SK-N-SH treated with all-trans-retinoic acid at 6 μM for 48 hours (cell line): ENCODE data around the gene TTC39B.
A peak's percentile ranks its signal among the peaks of the same experiment; 100 is the strongest.

Experiments
- ATAC-seq: fragments of 200-7000 bp; cut with Tn5 transposase; 3 replicates; pipeline ENCODE4 v1.9.1; 2020; ENCODE audit warnings: mild to moderate bottlenecking, moderate library complexity
- ARNTL ChIP-seq: fragments of 450-650 bp; formaldehyde crosslinking; IDR thresholded peaks from 2 replicates; pipeline ENCODE4 v1.5.0; 2020; ENCODE audit warnings: low read depth, mild to moderate bottlenecking, moderate library complexity, borderline replicate concordance
- BACH2 ChIP-seq: fragments of 250-450 bp; sonication (Bioruptor Pico); IDR thresholded peaks from 2 replicates; pipeline ENCODE4 v1.9.0; 2021; ENCODE audit warnings: mild to moderate bottlenecking, borderline replicate concordance
- CREB5 ChIP-seq: fragments of 250-450 bp; sonication (Bioruptor Pico); IDR thresholded peaks from 2 replicates; pipeline ENCODE4 v1.5.1; 2020; ENCODE audit warnings: low read depth, mild to moderate bottlenecking, moderate library complexity
- ESRRG ChIP-seq: fragments of 250-450 bp; sonication (Bioruptor Pico); IDR thresholded peaks from 2 replicates; pipeline ENCODE4 v1.6.1; 2021; ENCODE audit warnings: mild to moderate bottlenecking
- GLIS3 ChIP-seq: fragments of 250-450 bp; sonication (Bioruptor Pico); IDR thresholded peaks from 2 replicates; pipeline ENCODE4 v1.5.0; 2020; ENCODE audit warnings: mild to moderate bottlenecking, moderate library complexity
- ISL1 ChIP-seq: fragments of 250-450 bp; sonication (Bioruptor Pico); IDR thresholded peaks from 2 replicates; pipeline ENCODE4 v2.1.2; 2022; ENCODE audit warnings: mild to moderate bottlenecking, moderate library complexity
- OSR1 ChIP-seq: fragments of 250-450 bp; sonication (Bioruptor Pico); IDR thresholded peaks from 2 replicates; pipeline ENCODE4 v1.8.0; 2022; ENCODE audit warnings: moderate library complexity, mild to moderate bottlenecking, inconsistent platforms
- POU6F1 ChIP-seq: fragments of 250-450 bp; sonication (Bioruptor Pico); IDR thresholded peaks from 2 replicates; pipeline ENCODE4 v1.8.0; 2021; ENCODE audit warnings: low read depth, mild to moderate bottlenecking, moderate library complexity, borderline replicate concordance
- PPARA ChIP-seq: fragments of 250-450 bp; sonication (Bioruptor Pico); IDR thresholded peaks from 2 replicates; pipeline ENCODE4 v1.5.0; 2020; ENCODE audit warnings: mild to moderate bottlenecking, borderline replicate concordance
- RARB ChIP-seq: fragments of 250-450 bp; sonication (Bioruptor Pico); IDR thresholded peaks from 2 replicates; pipeline ENCODE4 v1.8.0; 2021; ENCODE audit warnings: mild to moderate bottlenecking, moderate library complexity
- SNAI2 ChIP-seq: fragments of 250-450 bp; sonication (Bioruptor Pico); IDR thresholded peaks from 2 replicates; pipeline ENCODE4 v1.5.0; 2020; ENCODE audit warnings: mild to moderate bottlenecking, moderate library complexity
- TCF4 ChIP-seq: fragments of 250-450 bp; sonication (Bioruptor Pico); IDR thresholded peaks from 2 replicates; pipeline ENCODE4 v1.8.0; 2021; ENCODE audit warnings: mild to moderate bottlenecking, moderate library complexity, borderline replicate concordance
- TOX ChIP-seq: fragments of 250-450 bp; sonication (Bioruptor Pico); IDR thresholded peaks from 2 replicates; pipeline ENCODE4 v1.8.0; 2021; ENCODE audit warnings: mild to moderate bottlenecking, moderate library complexity, borderline replicate concordance
- ZFP3 ChIP-seq: fragments of 250-450 bp; sonication (Bioruptor Pico); IDR thresholded peaks from 2 replicates; pipeline ENCODE4 v1.5.0; 2020; ENCODE audit warnings: mild to moderate bottlenecking, moderate library complexity
- ZFP30 ChIP-seq: fragments of 450-650 bp; formaldehyde crosslinking; IDR thresholded peaks from 2 replicates; pipeline ENCODE4 v1.5.0; 2022; ENCODE audit warnings: mild to moderate bottlenecking, moderate library complexity
- ZNF565 ChIP-seq: fragments of 450-650 bp; formaldehyde crosslinking; conservative IDR thresholded peaks from 2 replicates; pipeline ENCODE4 v1.5.0; 2020; ENCODE audit warnings: low read depth, mild to moderate bottlenecking, moderate library complexity
- ZNF70 ChIP-seq: fragments of 450-650 bp; formaldehyde crosslinking; IDR thresholded peaks from 2 replicates; pipeline ENCODE4 v1.5.0; 2020; ENCODE audit warnings: mild to moderate bottlenecking, moderate library complexity
- ZNF8 ChIP-seq: fragments of 450-650 bp; formaldehyde crosslinking; IDR thresholded peaks from 2 replicates; pipeline ENCODE4 v1.5.0; 2020; ENCODE audit warnings: mild to moderate bottlenecking, moderate library complexity
- TF ChIP-seq, protein P1 (sequence below): fragments of 250-450 bp; sonication (Bioruptor Pico); IDR thresholded peaks from 2 replicates; pipeline ENCODE4 v1.5.1; 2021; ENCODE audit warnings: mild to moderate bottlenecking, moderate library complexity
- TF ChIP-seq, protein P2 (sequence below): fragments of 250-450 bp; sonication (Bioruptor Pico); IDR thresholded peaks from 2 replicates; pipeline ENCODE4 v1.8.0; 2020; ENCODE audit warnings: mild to moderate bottlenecking, moderate library complexity, borderline replicate concordance
- TF ChIP-seq, protein P3 (sequence below): fragments of 250-450 bp; sonication (Bioruptor Pico); IDR thresholded peaks from 2 replicates; pipeline ENCODE4 v1.5.0; 2020; ENCODE audit warnings: mild to moderate bottlenecking, moderate library complexity

TTC39B gene

DNA sequence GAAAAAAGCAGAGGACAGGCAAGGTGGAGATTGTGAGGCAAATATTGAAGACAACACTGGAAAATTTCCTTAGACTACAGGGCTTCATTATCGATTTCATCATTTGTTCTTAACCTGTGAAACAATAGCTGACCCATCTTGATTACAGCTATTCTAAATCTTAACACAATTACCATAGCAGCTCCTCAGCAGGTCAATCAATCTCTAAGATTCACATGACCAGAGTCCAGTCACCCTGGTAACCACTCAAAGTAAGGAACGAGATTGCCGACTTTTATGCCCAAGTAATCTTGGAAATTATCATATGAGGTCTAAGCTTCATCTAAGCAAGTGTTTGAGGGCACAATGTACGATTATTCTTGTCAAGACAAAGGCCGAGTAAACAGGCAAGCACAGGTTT, 93.8 kb downstream of the TTC39B start (continued):
- TF ChIP-seq OSR1 (no peak), TOX (CRISPR knock-in tag) (no peak), PPARA (no peak), ZFP3 (CRISPR knock-in tag) (no peak), ARNTL (no peak), ZNF70 (no peak), ESRRG (CRISPR knock-in tag) (no peak), ZFP30 (CRISPR knock-in tag) (no peak)

DNA sequence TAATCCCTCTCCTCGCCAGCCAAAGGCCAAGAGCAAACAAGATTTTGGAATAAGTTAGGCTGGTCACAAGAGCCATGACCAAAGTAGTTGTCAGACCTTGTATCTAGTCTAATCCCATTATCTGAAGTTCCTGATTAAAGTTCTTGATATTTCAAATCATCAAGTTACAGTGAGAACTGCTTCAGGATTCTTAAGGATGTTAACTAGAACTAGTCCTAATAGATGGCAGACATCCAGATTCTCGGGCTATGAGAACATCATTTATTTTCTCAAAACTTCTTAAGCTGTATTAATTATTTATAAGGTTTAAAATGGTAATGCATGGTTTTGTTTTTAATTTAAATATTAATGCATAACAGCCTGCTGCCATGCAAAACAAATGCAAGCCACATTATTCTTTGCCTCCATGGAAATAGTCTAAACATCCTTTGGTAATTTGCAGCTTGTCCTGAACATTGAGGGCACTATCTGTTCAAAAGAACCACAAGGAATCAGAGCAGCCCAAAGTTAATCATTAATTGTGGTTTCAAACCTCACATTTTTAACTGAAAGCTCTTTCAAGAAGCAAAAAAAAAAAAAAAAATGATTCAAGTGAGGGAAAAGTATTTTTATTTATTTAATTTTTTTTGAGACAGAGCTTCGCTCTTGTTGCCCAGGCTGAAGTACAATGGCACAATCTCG, 95.1 kb downstream of the TTC39B start:
- no peak for TF ChIP-seq PPARA
- TF ChIP-seq, protein P1, sequence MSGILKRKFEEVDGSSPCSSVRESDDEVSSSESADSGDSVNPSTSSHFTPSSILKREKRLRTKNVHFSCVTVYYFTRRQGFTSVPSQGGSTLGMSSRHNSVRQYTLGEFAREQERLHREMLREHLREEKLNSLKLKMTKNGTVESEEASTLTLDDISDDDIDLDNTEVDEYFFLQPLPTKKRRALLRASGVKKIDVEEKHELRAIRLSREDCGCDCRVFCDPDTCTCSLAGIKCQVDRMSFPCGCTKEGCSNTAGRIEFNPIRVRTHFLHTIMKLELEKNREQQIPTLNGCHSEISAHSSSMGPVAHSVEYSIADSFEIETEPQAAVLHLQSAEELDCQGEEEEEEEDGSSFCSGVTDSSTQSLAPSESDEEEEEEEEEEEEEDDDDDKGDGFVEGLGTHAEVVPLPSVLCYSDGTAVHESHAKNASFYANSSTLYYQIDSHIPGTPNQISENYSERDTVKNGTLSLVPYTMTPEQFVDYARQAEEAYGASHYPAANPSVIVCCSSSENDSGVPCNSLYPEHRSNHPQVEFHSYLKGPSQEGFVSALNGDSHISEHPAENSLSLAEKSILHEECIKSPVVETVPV (CRISPR knock-in tag): no peak
- no peak for TF ChIP-seq ZNF8 (CRISPR knock-in tag)
- TF ChIP-seq POU6F1 (CRISPR knock-in tag): no peak
- no peak for TF ChIP-seq OSR1
- no peak for TF ChIP-seq GLIS3
- no peak for TF ChIP-seq ZNF565 (CRISPR knock-in tag)
- no peak for TF ChIP-seq CREB5
- TF ChIP-seq, protein P2, sequence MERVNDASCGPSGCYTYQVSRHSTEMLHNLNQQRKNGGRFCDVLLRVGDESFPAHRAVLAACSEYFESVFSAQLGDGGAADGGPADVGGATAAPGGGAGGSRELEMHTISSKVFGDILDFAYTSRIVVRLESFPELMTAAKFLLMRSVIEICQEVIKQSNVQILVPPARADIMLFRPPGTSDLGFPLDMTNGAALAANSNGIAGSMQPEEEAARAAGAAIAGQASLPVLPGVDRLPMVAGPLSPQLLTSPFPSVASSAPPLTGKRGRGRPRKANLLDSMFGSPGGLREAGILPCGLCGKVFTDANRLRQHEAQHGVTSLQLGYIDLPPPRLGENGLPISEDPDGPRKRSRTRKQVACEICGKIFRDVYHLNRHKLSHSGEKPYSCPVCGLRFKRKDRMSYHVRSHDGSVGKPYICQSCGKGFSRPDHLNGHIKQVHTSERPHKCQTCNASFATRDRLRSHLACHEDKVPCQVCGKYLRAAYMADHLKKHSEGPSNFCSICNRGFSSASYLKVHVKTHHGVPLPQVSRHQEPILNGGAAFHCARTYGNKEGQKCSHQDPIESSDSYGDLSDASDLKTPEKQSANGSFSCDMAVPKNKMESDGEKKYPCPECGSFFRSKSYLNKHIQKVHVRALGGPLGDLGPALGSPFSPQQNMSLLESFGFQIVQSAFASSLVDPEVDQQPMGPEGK: no peak
- no peak for TF ChIP-seq BACH2 (CRISPR knock-in tag)
- no peak for TF ChIP-seq SNAI2 (CRISPR knock-in tag)
- TF ChIP-seq TCF4 (CRISPR knock-in tag): no peak
- TF ChIP-seq ISL1 (CRISPR knock-in tag): no peak
- TF ChIP-seq RARB: no peak
- no peak for TF ChIP-seq ZNF70
- TF ChIP-seq ESRRG (CRISPR knock-in tag): no peak
- TF ChIP-seq TOX (CRISPR knock-in tag): no peak
- peak; percentile 42 for ATAC-seq

DNA sequence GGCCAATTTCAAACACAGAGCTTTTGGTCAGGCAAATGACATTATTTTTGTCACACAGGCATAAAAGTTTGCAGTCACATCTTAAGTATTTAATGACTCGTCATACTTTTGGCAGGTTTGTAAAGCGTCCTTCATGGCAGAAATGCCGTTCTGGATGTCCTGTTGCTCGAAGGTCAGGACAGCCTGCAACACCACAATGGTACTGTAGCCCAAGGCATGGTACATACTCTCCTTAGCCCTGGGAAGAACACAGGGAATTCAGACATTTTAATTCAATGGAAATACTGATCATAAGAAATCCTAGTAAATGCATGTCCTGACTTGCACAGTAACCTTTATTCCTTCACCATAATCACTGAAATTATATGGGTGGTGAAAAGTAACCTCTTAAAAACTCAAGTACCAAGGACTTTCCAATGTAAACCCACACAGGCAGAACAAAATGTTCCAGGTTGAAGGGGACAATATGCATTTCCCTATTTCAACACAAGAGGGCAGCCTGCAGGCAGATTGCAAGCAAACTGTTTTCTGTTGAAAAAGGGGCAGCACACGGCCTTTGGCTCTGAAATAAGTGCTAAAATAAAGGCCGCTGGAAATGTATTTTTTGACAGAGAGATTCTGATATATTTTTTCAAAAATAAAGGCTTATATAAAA, 95.7 kb downstream of the TTC39B start:
- TF ChIP-seq SNAI2 (CRISPR knock-in tag) (no peak), TCF4 (CRISPR knock-in tag) (no peak), ZNF8 (CRISPR knock-in tag) (no peak), OSR1 (no peak), POU6F1 (CRISPR knock-in tag) (no peak), TOX (CRISPR knock-in tag) (no peak), CREB5 (no peak), ZFP3 (CRISPR knock-in tag) (no peak), ZNF565 (CRISPR knock-in tag) (no peak), BACH2 (CRISPR knock-in tag) (no peak)
- TF ChIP-seq, protein P2: no peak
- TF ChIP-seq, protein P3, sequence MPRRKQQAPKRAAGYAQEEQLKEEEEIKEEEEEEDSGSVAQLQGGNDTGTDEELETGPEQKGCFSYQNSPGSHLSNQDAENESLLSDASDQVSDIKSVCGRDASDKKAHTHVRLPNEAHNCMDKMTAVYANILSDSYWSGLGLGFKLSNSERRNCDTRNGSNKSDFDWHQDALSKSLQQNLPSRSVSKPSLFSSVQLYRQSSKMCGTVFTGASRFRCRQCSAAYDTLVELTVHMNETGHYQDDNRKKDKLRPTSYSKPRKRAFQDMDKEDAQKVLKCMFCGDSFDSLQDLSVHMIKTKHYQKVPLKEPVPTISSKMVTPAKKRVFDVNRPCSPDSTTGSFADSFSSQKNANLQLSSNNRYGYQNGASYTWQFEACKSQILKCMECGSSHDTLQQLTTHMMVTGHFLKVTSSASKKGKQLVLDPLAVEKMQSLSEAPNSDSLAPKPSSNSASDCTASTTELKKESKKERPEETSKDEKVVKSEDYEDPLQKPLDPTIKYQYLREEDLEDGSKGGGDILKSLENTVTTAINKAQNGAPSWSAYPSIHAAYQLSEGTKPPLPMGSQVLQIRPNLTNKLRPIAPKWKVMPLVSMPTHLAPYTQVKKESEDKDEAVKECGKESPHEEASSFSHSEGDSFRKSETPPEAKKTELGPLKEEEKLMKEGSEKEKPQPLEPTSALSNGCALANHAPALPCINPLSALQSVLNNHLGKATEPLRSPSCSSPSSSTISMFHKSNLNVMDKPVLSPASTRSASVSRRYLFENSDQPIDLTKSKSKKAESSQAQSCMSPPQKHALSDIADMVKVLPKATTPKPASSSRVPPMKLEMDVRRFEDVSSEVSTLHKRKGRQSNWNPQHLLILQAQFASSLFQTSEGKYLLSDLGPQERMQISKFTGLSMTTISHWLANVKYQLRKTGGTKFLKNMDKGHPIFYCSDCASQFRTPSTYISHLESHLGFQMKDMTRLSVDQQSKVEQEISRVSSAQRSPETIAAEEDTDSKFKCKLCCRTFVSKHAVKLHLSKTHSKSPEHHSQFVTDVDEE (CRISPR knock-in tag): no peak

More for the DNA sequence above, 95.7 kb downstream of the TTC39B start:
- peak; percentile 86 for ATAC-seq
